Measurements from ENCODE around the gene FAM222A. TPM values are rescaled to one million over a fixed set of nuclear protein-coding genes. Genes with fewer than 3 reads are reported as not detected.

FAM222A gene
- total RNA-seq, 1 donor from 2014 or later: 2.4 TPM

- no peak for DNase-seq
- Histone ChIP-seq H3K9me3 (no peaks in the 10 kb centered on the region), H3K27me3 (ENCODE audit: low read depth) (peaks cover 33% of the 10 kb centered on the region), H3K27ac (no peak overlapping the region), H3K4me3 (no peak overlapping the region), H3K36me3 (no peaks in the 10 kb centered on the region), H3K4me1 (peaks cover 30% of the 10 kb centered on the region)
- ATAC-seq: no peak
- intact Hi-C loops (cut with DNase I): no loop called here
- TF ChIP-seq CTCF (IDR thresholded peaks at IDR 0.05): no peak
Observed at GRCh38 chr12:109711596-109712461, 1.8 kb upstream of the FAM222A start.

- Histone ChIP-seq H3K27ac (peak overlapping the region; percentile 49), H3K9me3 (no peaks in the 10 kb centered on the region), H3K4me3 (peak overlapping the region; percentile 77), H3K4me1 (peaks cover 30% of the 10 kb centered on the region), H3K27me3 (ENCODE audit: low read depth) (peaks cover 50% of the 10 kb centered on the region), H3K36me3 (no peaks in the 10 kb centered on the region)
- DNase-seq: peak; percentile 77
- ATAC-seq: peak; percentile 13 to 17
- intact Hi-C loops (cut with DNase I): no loop called here
- peak; percentile 11 for TF ChIP-seq CTCF (IDR thresholded peaks at IDR 0.05)
Observed at GRCh38 chr12:109714141-109714912, 702 bp downstream of the FAM222A start.

GRCh38 chr12:109714913-109715244 lies 1.3 kb downstream of the FAM222A start:
- intact Hi-C loops (cut with DNase I): no loop called here
- DNase-seq: no peak

GRCh38 chr12:109715310-109716091 lies 1.9 kb downstream of the FAM222A start:
- DNase-seq (no peak), ATAC-seq (no peak)
- no peaks in the 10 kb centered on the region for H3K9me3 ChIP-seq
- no peaks in the 10 kb centered on the region for H3K36me3 ChIP-seq
- H3K27me3 ChIP-seq (ENCODE audit: low read depth): peaks cover 50% of the 10 kb centered on the region
- H3K27ac ChIP-seq: no peak overlapping the region
- no peak for TF ChIP-seq CTCF (IDR thresholded peaks at IDR 0.05)
- peak overlapping the region; percentile 77 for H3K4me3 ChIP-seq
- intact Hi-C loops (cut with DNase I): no loop called here
- peaks cover 35% of the 10 kb centered on the region for H3K4me1 ChIP-seq

More at GRCh38 chr12:109714913-109715244, 1.3 kb downstream of the FAM222A start:
- H3K36me3 ChIP-seq: no peaks in the 10 kb centered on the region
- H3K4me1 ChIP-seq: peaks cover 30% of the 10 kb centered on the region
- no peak overlapping the region for H3K27ac ChIP-seq
- H3K4me3 ChIP-seq: peak overlapping the region; percentile 77
- no peaks in the 10 kb centered on the region for H3K9me3 ChIP-seq
- peaks cover 50% of the 10 kb centered on the region for H3K27me3 ChIP-seq (ENCODE audit: low read depth)
- no peak for ATAC-seq
- TF ChIP-seq CTCF (IDR thresholded peaks at IDR 0.05): no peak

GRCh38 chr12:109716092-109716479 lies 2.5 kb downstream of the FAM222A start:
- Histone ChIP-seq H3K9me3 (no peaks in the 10 kb centered on the region), H3K27me3 (ENCODE audit: low read depth) (peaks cover 49% of the 10 kb centered on the region), H3K4me1 (peaks cover 38% of the 10 kb centered on the region), H3K27ac (no peak overlapping the region), H3K4me3 (peak overlapping the region; percentile 77), H3K36me3 (no peaks in the 10 kb centered on the region)
- no peak for TF ChIP-seq CTCF (IDR thresholded peaks at IDR 0.05)
- DNase-seq (no peak), ATAC-seq (no peak)
- intact Hi-C loops (cut with DNase I): no loop called here
